ENCODE data around the gene DLG2.
"Not testable (repeated sequence)": the region's sequence is repeated elsewhere in the genome, so short reads cannot be mapped to it uniquely, and the experiment has no call there.

DLG2 gene

GRCh38 chr11:85431319-85431718, 195.8 kb downstream of the DLG2 start:
- DNase-seq, result no peak

GRCh38 chr11:85423794-85424193, 203.3 kb downstream of the DLG2 start:
- no peak for DNase-seq

GRCh38 chr11:85423316-85423715, 203.8 kb downstream of the DLG2 start:
- DNase-seq, result no peak

- DNase-seq, result no peak
Observed at GRCh38 chr11:85414175-85414574, 213.0 kb downstream of the DLG2 start.

GRCh38 chr11:85407648-85408047, 219.5 kb downstream of the DLG2 start:
- no peak for DNase-seq

GRCh38 chr11:85406841-85407240, 220.3 kb downstream of the DLG2 start:
- DNase-seq, result no peak

GRCh38 chr11:85406316-85406715, 220.8 kb downstream of the DLG2 start:
- DNase-seq, result no peak

GRCh38 chr11:85395515-85396055, 231.6 kb downstream of the DLG2 start:
- DNase-seq, result not testable (repeated sequence)

GRCh38 chr11:85394283-85394682, 232.9 kb downstream of the DLG2 start:
- no peak for DNase-seq

GRCh38 chr11:85391141-85391540, 236.0 kb downstream of the DLG2 start:
- no peak for DNase-seq

GRCh38 chr11:85385547-85385946, 241.6 kb downstream of the DLG2 start:
- DNase-seq, result no peak

GRCh38 chr11:85385111-85385510, 242.0 kb downstream of the DLG2 start:
- DNase-seq, result no peak

GRCh38 chr11:85379066-85379465, 248.1 kb downstream of the DLG2 start:
- no peak for DNase-seq

- DNase-seq, result no peak
Observed at GRCh38 chr11:85377901-85378300, 249.2 kb downstream of the DLG2 start.

- no peak for DNase-seq
Observed at GRCh38 chr11:85359859-85360258, 267.3 kb downstream of the DLG2 start.

- no peak for DNase-seq
Observed at GRCh38 chr11:85355921-85356320, 271.2 kb downstream of the DLG2 start.

- DNase-seq, result not testable (repeated sequence)
Observed at GRCh38 chr11:85349539-85349938, 277.6 kb downstream of the DLG2 start.

GRCh38 chr11:85348945-85349344, 278.2 kb downstream of the DLG2 start:
- no peak for DNase-seq

- no peak for DNase-seq
Observed at GRCh38 chr11:85347291-85347690, 279.9 kb downstream of the DLG2 start.

GRCh38 chr11:85346484-85346883, 280.7 kb downstream of the DLG2 start:
- no peak for DNase-seq

GRCh38 chr11:85340846-85341245, 286.3 kb downstream of the DLG2 start:
- DNase-seq, result not testable (repeated sequence)

- no peak for DNase-seq
Observed at GRCh38 chr11:85318573-85318972, 308.6 kb downstream of the DLG2 start.

- no peak for DNase-seq
Observed at GRCh38 chr11:85316967-85317366, 310.2 kb downstream of the DLG2 start.

- no peak for DNase-seq
Observed at GRCh38 chr11:85313741-85314140, 313.4 kb downstream of the DLG2 start.

GRCh38 chr11:85310479-85310878, 316.7 kb downstream of the DLG2 start:
- no peak for DNase-seq

GRCh38 chr11:85307366-85307765, 319.8 kb downstream of the DLG2 start:
- DNase-seq, result no peak
